Activated B cell treated with CpG ODN at 0.5 μM for 24 hours (primary cell): ENCODE data around the gene ULK2. TPM values are rescaled to one million over a fixed set of nuclear protein-coding genes. Genes with fewer than 3 reads are reported as not detected.

Experiments used
- ATAC-seq: fragments of 200-7000 bp; cut with Tn5 transposase; one replicate; pipeline ENCODE4 v1.10.0; 2021; ENCODE audit warnings: low read depth, mild to moderate bottlenecking, moderate library complexity
- CTCF ChIA-PET: fragments of 350-600 bp; sonication (Branson Sonifier 250); formaldehyde crosslinking; loops from one replicate; lab custom pipeline; 2021; ENCODE audit warnings: antibody characterized with exemption; lab: Charles Lee
- POLR2A ChIA-PET: fragments of 350-600 bp; sonication (Branson Sonifier 250); formaldehyde crosslinking; loops from one replicate; lab custom pipeline; 2021; ENCODE audit warnings: antibody characterized with exemption; lab: Charles Lee
- DNase-seq: peaks from one replicate; pipeline ENCODE4 v3.0.0; 2022
- H3K27ac Mint-ChIP-seq: one replicate; pipeline ENCODE4 v1.8.0; 2020; ENCODE audit warnings: mixed read lengths
- H3K27me3 Mint-ChIP-seq: one replicate; pipeline ENCODE4 v1.8.0; 2021; ENCODE audit warnings: mixed read lengths
- H3K36me3 Mint-ChIP-seq: one replicate; pipeline ENCODE4 v1.8.0; 2021; ENCODE audit warnings: low read depth, mixed read lengths
- H3K4me1 Mint-ChIP-seq: one replicate; pipeline ENCODE4 v1.8.0; 2021; ENCODE audit warnings: mixed read lengths
- H3K4me3 Mint-ChIP-seq: one replicate; pipeline ENCODE4 v1.8.0; 2020; ENCODE audit warnings: mild to moderate bottlenecking, mixed read lengths
- H3K9me3 Mint-ChIP-seq: one replicate; pipeline ENCODE4 v1.8.0; 2020; ENCODE audit warnings: mixed read lengths
- intact Hi-C: fragments of 100-400 bp; cut with micrococcal nuclease; formaldehyde crosslinking; loops from one replicate; pipeline ENCODE4 v1.15.1; 2024
- total RNA-seq: library from RNA; stranded (reverse); gene quantifications from 2 replicates; pipeline ENCODE4 v1.2.3, GENCODE V29; 2022
- TF ChIP-seq, protein P1 (sequence below): fragments of 200-600 bp; IDR thresholded peaks from one replicate; pipeline ENCODE4 v1.8.0; 2022; ENCODE audit warnings: antibody characterized with exemption, mild to moderate bottlenecking

ULK2 gene
- total RNA-seq, 1 donor from 2014 or later = 3.0 TPM

DNA sequence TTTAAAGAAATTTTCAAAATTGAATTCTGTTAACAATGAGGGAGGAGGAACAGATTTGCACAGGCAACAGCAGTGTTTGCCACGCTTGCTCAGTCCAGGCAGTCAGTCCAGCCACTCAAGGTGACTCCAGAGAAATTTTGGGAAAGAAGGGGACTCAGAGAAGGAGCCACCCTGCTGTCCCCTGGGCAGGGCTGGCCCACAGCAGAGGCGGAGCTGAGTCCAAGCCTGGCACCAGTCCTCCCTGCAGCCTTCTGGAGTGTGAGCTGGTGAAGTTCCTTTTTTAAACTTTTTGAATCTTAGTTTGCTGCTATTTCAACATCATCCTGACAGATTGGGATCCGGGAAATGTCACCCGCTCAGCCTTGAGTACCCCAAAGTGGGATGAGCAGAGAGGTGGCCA is 136.9 kb downstream of the ULK2 start:
- Mint-ChIP-seq H3K27me3 (peaks cover 3% of the 10 kb centered on the region), H3K27ac (no peak overlapping the region), H3K36me3 (no peaks in the 10 kb centered on the region), H3K4me1 (no peaks in the 10 kb centered on the region), H3K9me3 (no peaks in the 10 kb centered on the region), H3K4me3 (no peak overlapping the region)
- ChIA-PET POLR2A (no interaction called here), CTCF (no interaction called here)
- intact Hi-C loops = no loop called here
- TF ChIP-seq, protein P1, sequence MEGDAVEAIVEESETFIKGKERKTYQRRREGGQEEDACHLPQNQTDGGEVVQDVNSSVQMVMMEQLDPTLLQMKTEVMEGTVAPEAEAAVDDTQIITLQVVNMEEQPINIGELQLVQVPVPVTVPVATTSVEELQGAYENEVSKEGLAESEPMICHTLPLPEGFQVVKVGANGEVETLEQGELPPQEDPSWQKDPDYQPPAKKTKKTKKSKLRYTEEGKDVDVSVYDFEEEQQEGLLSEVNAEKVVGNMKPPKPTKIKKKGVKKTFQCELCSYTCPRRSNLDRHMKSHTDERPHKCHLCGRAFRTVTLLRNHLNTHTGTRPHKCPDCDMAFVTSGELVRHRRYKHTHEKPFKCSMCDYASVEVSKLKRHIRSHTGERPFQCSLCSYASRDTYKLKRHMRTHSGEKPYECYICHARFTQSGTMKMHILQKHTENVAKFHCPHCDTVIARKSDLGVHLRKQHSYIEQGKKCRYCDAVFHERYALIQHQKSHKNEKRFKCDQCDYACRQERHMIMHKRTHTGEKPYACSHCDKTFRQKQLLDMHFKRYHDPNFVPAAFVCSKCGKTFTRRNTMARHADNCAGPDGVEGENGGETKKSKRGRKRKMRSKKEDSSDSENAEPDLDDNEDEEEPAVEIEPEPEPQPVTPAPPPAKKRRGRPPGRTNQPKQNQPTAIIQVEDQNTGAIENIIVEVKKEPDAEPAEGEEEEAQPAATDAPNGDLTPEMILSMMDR = no peak
- DNase-seq = no peak
- no peak for ATAC-seq

DNA sequence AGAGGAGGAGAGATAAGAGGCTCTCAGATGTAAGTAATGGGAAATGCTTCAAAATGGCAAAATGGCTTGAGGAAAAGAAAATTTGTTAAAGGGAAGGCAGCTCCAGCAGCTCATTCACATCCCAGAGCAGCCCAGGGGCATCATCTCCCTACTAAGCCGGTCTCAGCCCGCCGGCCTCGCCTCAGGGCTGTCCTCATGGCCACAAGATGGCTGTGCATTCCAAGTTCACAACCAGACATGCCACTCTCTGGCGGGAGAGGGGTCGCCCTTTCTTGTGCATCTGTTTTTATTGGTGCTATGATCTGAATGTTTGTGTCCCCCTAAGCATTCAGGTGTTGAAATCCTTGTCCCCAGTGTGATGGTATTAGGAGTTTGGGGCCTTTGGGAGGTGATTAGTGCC is 137.8 kb downstream of the ULK2 start:
- Mint-ChIP-seq H3K27me3 (peaks cover 3% of the 10 kb centered on the region), H3K36me3 (no peaks in the 10 kb centered on the region), H3K4me3 (no peak overlapping the region), H3K9me3 (no peaks in the 10 kb centered on the region), H3K27ac (no peak overlapping the region), H3K4me1 (peaks cover 5% of the 10 kb centered on the region)
- ATAC-seq = no peak
- TF ChIP-seq, protein P1 = no peak
- no peak for DNase-seq
- intact Hi-C loops = no loop called here
- CTCF ChIA-PET = no interaction called here
- POLR2A ChIA-PET = no interaction called here

DNA sequence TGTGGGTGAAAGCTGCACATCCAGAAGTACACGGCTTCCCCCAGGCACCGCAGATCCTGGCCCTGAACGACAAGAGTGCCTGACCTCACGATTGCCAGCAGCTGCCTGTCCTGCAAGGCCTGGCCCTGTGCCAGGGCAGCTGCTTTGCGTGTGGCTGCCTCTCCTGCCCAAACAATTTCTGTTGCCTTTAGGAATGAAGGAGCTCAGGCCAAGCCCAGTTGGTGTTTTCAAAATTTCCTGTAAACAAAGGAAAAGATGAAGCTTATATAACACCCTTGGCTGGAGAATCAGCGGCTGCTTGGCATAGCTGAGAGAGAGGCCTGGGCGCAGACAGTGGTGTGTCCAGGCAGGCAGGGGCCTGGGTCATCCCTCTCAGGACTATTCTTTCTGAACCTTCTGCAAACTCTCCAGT is 139.6 kb downstream of the ULK2 start:
- H3K27me3 Mint-ChIP-seq = peaks cover 3% of the 10 kb centered on the region
- no peak overlapping the region for H3K27ac Mint-ChIP-seq
- intact Hi-C loops = no loop called here
- peaks cover 14% of the 10 kb centered on the region for H3K4me1 Mint-ChIP-seq
- H3K9me3 Mint-ChIP-seq = no peaks in the 10 kb centered on the region
- H3K4me3 Mint-ChIP-seq = no peak overlapping the region
- ATAC-seq (no peak), DNase-seq (no peak)
- no peaks in the 10 kb centered on the region for H3K36me3 Mint-ChIP-seq
- TF ChIP-seq, protein P1 = no peak
- CTCF ChIA-PET = interaction anchor here (0.9 kb wide), 2 partner anchors 17 to 35 kb away, joined by 3 to 4 read pairs; no protein-coding TSS in a partner anchor
- POLR2A ChIA-PET = interaction anchor here (0.9 kb wide), 1 partner anchor 80 kb away, joined by 4 read pairs; the partner anchor contains the start of gene ALDH3A2

DNA sequence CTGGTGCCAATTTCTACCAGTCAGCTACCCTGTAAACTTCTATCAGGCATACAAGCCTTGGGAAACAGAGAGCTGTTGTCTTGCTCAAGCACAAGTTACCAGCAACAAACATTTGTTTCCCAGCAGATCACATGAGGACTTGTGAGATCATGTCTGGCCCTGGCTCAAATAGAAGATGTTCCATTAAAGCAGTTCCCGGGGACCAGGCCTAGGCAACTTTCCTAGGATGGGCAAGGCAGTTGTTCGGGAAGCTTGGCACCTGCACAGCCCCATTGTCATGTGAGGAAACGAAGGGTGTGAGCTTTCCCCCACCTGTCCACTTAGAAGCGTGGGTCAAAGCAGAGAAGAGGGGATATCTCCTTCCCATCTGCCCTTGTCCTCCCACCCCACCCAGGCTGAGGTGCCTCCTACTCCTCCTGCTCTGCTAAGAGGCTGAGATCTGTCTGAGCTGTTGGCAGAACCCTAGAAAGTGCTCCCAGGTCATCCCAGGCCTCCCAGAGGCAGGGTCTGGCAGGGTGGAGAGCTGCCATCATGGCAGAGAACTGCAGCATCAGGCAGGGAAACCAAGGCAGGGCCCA is 140.1 kb downstream of the ULK2 start:
- H3K27ac Mint-ChIP-seq = no peak overlapping the region
- H3K9me3 Mint-ChIP-seq = no peaks in the 10 kb centered on the region
- ATAC-seq = no peak
- TF ChIP-seq, protein P1 = no peak
- H3K4me3 Mint-ChIP-seq = no peak overlapping the region
- POLR2A ChIA-PET = interaction anchor here (0.9 kb wide), 1 partner anchor 79 kb away, joined by 4 read pairs; the partner anchor contains the start of gene ALDH3A2
- intact Hi-C loops = no loop called here
- CTCF ChIA-PET = interaction anchor here (0.9 kb wide), 1 partner anchor 17 kb away, joined by 4 read pairs; no protein-coding TSS in a partner anchor
- peaks cover 3% of the 10 kb centered on the region for H3K27me3 Mint-ChIP-seq
- no peak for DNase-seq
- H3K36me3 Mint-ChIP-seq = no peaks in the 10 kb centered on the region
- peaks cover 14% of the 10 kb centered on the region for H3K4me1 Mint-ChIP-seq

DNA sequence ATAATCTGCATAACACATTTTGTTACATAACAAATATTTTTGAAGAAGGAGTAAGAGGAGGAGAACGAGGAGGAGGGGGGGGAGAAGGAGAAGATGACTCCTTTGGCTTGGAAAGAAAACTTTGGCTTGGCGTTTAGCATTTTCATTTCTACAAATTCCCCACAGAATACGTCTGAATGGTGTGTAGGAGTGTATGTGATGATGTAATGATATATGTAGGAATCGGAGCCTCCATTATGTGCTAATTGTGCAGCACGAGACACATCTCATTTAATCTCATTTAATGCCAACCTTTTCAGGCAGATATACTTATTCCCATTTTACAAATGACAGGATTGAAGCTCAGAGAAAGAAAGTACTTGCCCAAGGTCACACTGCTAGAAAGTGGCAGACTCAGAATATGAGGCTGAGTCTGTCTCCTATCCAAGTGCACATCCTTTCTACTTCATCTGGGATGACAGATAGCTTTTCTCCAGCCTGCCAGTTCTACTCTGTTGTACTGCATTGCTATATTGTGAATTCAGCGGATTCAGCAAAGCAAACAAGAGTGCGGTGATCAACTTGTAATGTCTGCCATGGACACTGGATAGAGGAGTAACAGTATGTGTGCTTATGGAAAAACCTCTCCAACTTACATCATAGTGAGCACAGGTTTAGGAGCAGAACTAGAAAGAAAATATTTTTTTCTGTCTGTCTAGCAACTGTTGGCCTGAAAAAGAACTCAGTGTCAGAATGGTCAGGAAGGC is 140.9 kb downstream of the ULK2 start:
- Mint-ChIP-seq H3K27ac (no peak overlapping the region), H3K4me3 (no peak overlapping the region)
- ATAC-seq = no peak

More for the DNA sequence above, 140.9 kb downstream of the ULK2 start:
- H3K9me3 Mint-ChIP-seq = no peaks in the 10 kb centered on the region
- peaks cover 3% of the 10 kb centered on the region for H3K27me3 Mint-ChIP-seq
- intact Hi-C loops = no loop called here
- H3K4me1 Mint-ChIP-seq = peaks cover 14% of the 10 kb centered on the region
- CTCF ChIA-PET = no interaction called here
- TF ChIP-seq, protein P1 = no peak
- no peaks in the 10 kb centered on the region for H3K36me3 Mint-ChIP-seq
- DNase-seq = no peak
- POLR2A ChIA-PET = interaction anchor here (0.6 kb wide), 1 partner anchor 172 kb away, joined by 3 read pairs; no protein-coding TSS in a partner anchor
